Activated B cell treated with CpG ODN at 0.5 μM for 24 hours (primary cell): ENCODE results near the gene XYLT1. TPM values are rescaled to one million over a fixed set of nuclear protein-coding genes. Genes with fewer than 3 reads are reported as not detected.

Experiments used
- ATAC-seq: fragments of 200-7000 bp; cut with Tn5 transposase; one replicate; pipeline ENCODE4 v1.10.0; 2021; ENCODE audit warnings: low read depth, mild to moderate bottlenecking, moderate library complexity
- CTCF ChIA-PET: fragments of 350-600 bp; sonication (Branson Sonifier 250); formaldehyde crosslinking; loops from one replicate; lab custom pipeline; 2021; ENCODE audit warnings: antibody characterized with exemption; lab: Charles Lee
- POLR2A ChIA-PET: fragments of 350-600 bp; sonication (Branson Sonifier 250); formaldehyde crosslinking; loops from one replicate; lab custom pipeline; 2021; ENCODE audit warnings: antibody characterized with exemption; lab: Charles Lee
- DNase-seq: peaks from one replicate; pipeline ENCODE4 v3.0.0; 2022
- H3K27ac Mint-ChIP-seq: one replicate; pipeline ENCODE4 v1.8.0; 2020; ENCODE audit warnings: mixed read lengths
- H3K27me3 Mint-ChIP-seq: one replicate; pipeline ENCODE4 v1.8.0; 2021; ENCODE audit warnings: mixed read lengths
- H3K36me3 Mint-ChIP-seq: one replicate; pipeline ENCODE4 v1.8.0; 2021; ENCODE audit warnings: low read depth, mixed read lengths
- H3K4me1 Mint-ChIP-seq: one replicate; pipeline ENCODE4 v1.8.0; 2021; ENCODE audit warnings: mixed read lengths
- H3K4me3 Mint-ChIP-seq: one replicate; pipeline ENCODE4 v1.8.0; 2020; ENCODE audit warnings: mild to moderate bottlenecking, mixed read lengths
- H3K9me3 Mint-ChIP-seq: one replicate; pipeline ENCODE4 v1.8.0; 2020; ENCODE audit warnings: mixed read lengths
- CTCF ChIP-seq: fragments of 200-600 bp; IDR thresholded peaks from one replicate; pipeline ENCODE4 v1.8.0; 2022; ENCODE audit warnings: antibody characterized with exemption, mild to moderate bottlenecking
- intact Hi-C: fragments of 100-400 bp; cut with micrococcal nuclease; formaldehyde crosslinking; loops from one replicate; pipeline ENCODE4 v1.15.1; 2024
- total RNA-seq: library from RNA; stranded (reverse); gene quantifications from 2 replicates; pipeline ENCODE4 v1.2.3, GENCODE V29; 2022

Gene XYLT1
- total RNA-seq, 1 donor from 2014 or later: 17.0 TPM

- ChIA-PET CTCF (interaction anchor here (0.7 to 2.4 kb wide), 3 partner anchors 11 to 62 kb away, joined by 3 to 9 read pairs (median 5); no protein-coding TSS in a partner anchor), POLR2A (interaction anchor here (1.3 kb wide), 1 partner anchor 63 kb away, joined by 7 read pairs; no protein-coding TSS in a partner anchor)
- ATAC-seq (no peak), DNase-seq (no peak)
- Mint-ChIP-seq H3K4me3 (no peak overlapping the region), H3K27me3 (no peaks in the 10 kb centered on the region), H3K9me3 (peaks cover 1% of the 10 kb centered on the region), H3K36me3 (no peaks in the 10 kb centered on the region), H3K27ac (peak overlapping the region; percentile 51), H3K4me1 (peaks cover 98% of the 10 kb centered on the region)
- no peak for TF ChIP-seq CTCF
- intact Hi-C loops: loop anchor here (2.0 kb wide), 1 partner anchor 14 kb away; no protein-coding TSS in a partner anchor
Measured at GRCh38 chr16:17364319-17365210, 106.2 kb downstream of the XYLT1 start.

- Mint-ChIP-seq H3K27ac (peak overlapping the region; percentile 66), H3K36me3 (no peaks in the 10 kb centered on the region), H3K4me1 (peaks cover 96% of the 10 kb centered on the region), H3K9me3 (peaks cover 1% of the 10 kb centered on the region), H3K27me3 (no peaks in the 10 kb centered on the region), H3K4me3 (no peak overlapping the region)
- TF ChIP-seq CTCF: no peak
- intact Hi-C loops: no loop called here
- DNase-seq (no peak), ATAC-seq (no peak)
- POLR2A ChIA-PET: no interaction called here
- CTCF ChIA-PET: interaction anchor here (1.5 kb wide), 1 partner anchor 9 kb away, joined by 4 read pairs; no protein-coding TSS in a partner anchor
Measured at GRCh38 chr16:17362946-17363345, 107.8 kb downstream of the XYLT1 start.

- H3K27me3 Mint-ChIP-seq: no peaks in the 10 kb centered on the region
- intact Hi-C loops: no loop called here
- peak overlapping the region; percentile 19 for H3K4me3 Mint-ChIP-seq
- ATAC-seq (peak; percentile 13), DNase-seq (no peak)
- H3K4me1 Mint-ChIP-seq: peaks cover 90% of the 10 kb centered on the region
- ChIA-PET POLR2A (interaction anchor here (0.6 to 1.7 kb wide), 3 partner anchors 16 to 60 kb away, joined by 3 to 7 read pairs (median 4); no protein-coding TSS in a partner anchor), CTCF (interaction anchor here (0.6 to 1.5 kb wide), 3 partner anchors 9 to 106 kb away, joined by 3 to 4 read pairs (median 3); no protein-coding TSS in a partner anchor)
- H3K27ac Mint-ChIP-seq: peak overlapping the region; percentile 66
- TF ChIP-seq CTCF: no peak
- no peaks in the 10 kb centered on the region for H3K9me3 Mint-ChIP-seq
- H3K36me3 Mint-ChIP-seq: peaks cover 5% of the 10 kb centered on the region
Measured at GRCh38 chr16:17362183-17362582, 108.6 kb downstream of the XYLT1 start.

GRCh38 chr16:17360693-17361122 lies 110.1 kb downstream of the XYLT1 start:
- CTCF ChIA-PET: interaction anchor here (0.9 kb wide), 1 partner anchor 48 kb away, joined by 3 read pairs; no protein-coding TSS in a partner anchor
- intact Hi-C loops: no loop called here
- H3K9me3 Mint-ChIP-seq: no peaks in the 10 kb centered on the region
- H3K4me1 Mint-ChIP-seq: peaks cover 75% of the 10 kb centered on the region
- DNase-seq (no peak), ATAC-seq (peak; percentile 56)
- peak overlapping the region; percentile 13 for H3K4me3 Mint-ChIP-seq
- TF ChIP-seq CTCF: no peak
- POLR2A ChIA-PET: interaction anchor here (0.8 to 2.5 kb wide), 4 partner anchors 9 to 59 kb away, joined by 3 to 12 read pairs (median 4); no protein-coding TSS in a partner anchor
- peak overlapping the region; percentile 62 for H3K27ac Mint-ChIP-seq
- H3K36me3 Mint-ChIP-seq: peaks cover 9% of the 10 kb centered on the region
- no peaks in the 10 kb centered on the region for H3K27me3 Mint-ChIP-seq
